OCI-LY7 (cell line): ENCODE measurements around the gene LRRC7. TPM values are rescaled to one million over a fixed set of nuclear protein-coding genes. Genes with fewer than 3 reads are reported as not detected.

Source experiments
- BruUV-seq: library from RNA; stranded (reverse); fragments of 400-500 nt; replicated peaks from 2 replicates; lab custom pipeline; 2021; lab: Mats Ljungman, UMichigan
- CTCF ChIA-PET: fragments of 300-600 bp; sonication (Branson Sonifier 250); formaldehyde crosslinking; loops from one replicate; lab custom pipeline; 2022; ENCODE audit warnings: antibody characterized with exemption; ENCODE audit not compliant: unreplicated experiment; lab: Charles Lee
- POLR2A ChIA-PET: fragments of 300-600 bp; sonication (Branson Sonifier 250); formaldehyde crosslinking; loops from one replicate; lab custom pipeline; 2022; ENCODE audit warnings: antibody characterized with exemption; lab: Charles Lee
- DNase-seq: peaks from one replicate; pipeline ENCODE4 v3.0.0-alpha.2; 2015; ENCODE audit warnings: low spot score
- H2AFZ ChIP-seq: fragments of 200-600 bp; sonication (generic), shearing (Covaris generic); 2 replicates; pipeline ENCODE4 v1.6.1; 2014; ENCODE audit warnings: mild to moderate bottlenecking, antibody characterized with exemption, low read length, moderate library complexity
- H3K27ac ChIP-seq: fragments of 200-600 bp; sonication (generic); 2 replicates; pipeline ENCODE4 v1.5.1; 2014; ENCODE audit warnings: mixed run types, low read depth, mild to moderate bottlenecking, moderate library complexity, low read length, inconsistent platforms; ENCODE audit not compliant: poor library complexity, severe bottlenecking
- H3K36me3 ChIP-seq: fragments of 200-600 bp; sonication (generic); 2 replicates; pipeline ENCODE4 v1.6.1; 2014; ENCODE audit warnings: mild to moderate bottlenecking, antibody characterized with exemption, low read length, moderate library complexity, mixed read lengths; ENCODE audit not compliant: insufficient read depth
- H3K4me1 ChIP-seq: fragments of 200-600 bp; sonication (generic); 2 replicates; pipeline ENCODE4 v1.5.1; 2014; ENCODE audit warnings: mild to moderate bottlenecking, low read length; ENCODE audit not compliant: insufficient read depth, poor library complexity, severe bottlenecking
- H3K4me2 ChIP-seq: fragments of 200-600 bp; sonication (generic); 2 replicates; pipeline ENCODE4 v1.6.1; 2014; ENCODE audit warnings: mild to moderate bottlenecking, low read length
- H3K4me3 ChIP-seq: fragments of 200-600 bp; sonication (generic); 2 replicates; pipeline ENCODE4 v1.5.1; 2014; ENCODE audit warnings: mild to moderate bottlenecking, low read depth, low read length; ENCODE audit not compliant: poor library complexity, severe bottlenecking
- H3K79me2 ChIP-seq: fragments of 200-600 bp; sonication (generic); 2 replicates; pipeline ENCODE4 v1.6.1; 2016; ENCODE audit warnings: low read depth, mild to moderate bottlenecking, low read length, moderate library complexity, mixed read lengths; ENCODE audit not compliant: insufficient read depth
- H3K9me2 ChIP-seq: fragments of 200-600 bp; sonication (generic); 2 replicates; pipeline ENCODE4 v1.6.1; 2016; ENCODE audit warnings: mild to moderate bottlenecking, low read length, mixed read lengths; ENCODE audit not compliant: insufficient read depth
- H3K9me3 ChIP-seq: fragments of 200-600 bp; sonication (generic); 2 replicates; pipeline ENCODE4 v1.6.1; 2014; ENCODE audit warnings: mild to moderate bottlenecking, mixed run types, low read length, mixed read lengths
- H4K20me1 ChIP-seq: fragments of 200-600 bp; sonication (generic); 2 replicates; pipeline ENCODE4 v1.6.1; 2014; ENCODE audit warnings: mild to moderate bottlenecking, antibody characterized with exemption, low read length, moderate library complexity, mixed read lengths; ENCODE audit not compliant: insufficient read depth
- CTCF ChIP-seq: fragments of 200-600 bp; sonication (generic); conservative IDR thresholded peaks from 2 replicates; pipeline ENCODE4 v1.5.1; 2014; ENCODE audit warnings: mild to moderate bottlenecking, antibody characterized with exemption, low read length, moderate library complexity, mixed read lengths
- EZH2phosphoT487 ChIP-seq: fragments of 200-600 bp; sonication (generic); IDR thresholded peaks from 2 replicates; pipeline ENCODE4 v1.6.1; 2018; ENCODE audit warnings: low read depth, borderline replicate concordance, mild to moderate bottlenecking, mixed run types, antibody characterized with exemption, low read length, moderate library complexity, mixed read lengths
- intact Hi-C: fragments of 100-400 bp; cut with micrococcal nuclease; formaldehyde crosslinking; loops from one replicate; pipeline ENCODE4 v1.10.0; 2022; ENCODE audit not compliant: unreplicated experiment
- total RNA-seq, 2 experiments: library from RNA; depleted of rRNA in 1 of 2; stranded (reverse); fragments of >200 nt in 1 of 2; shearing (Covaris generic) in 1 of 2; gene quantifications; 2 replicates each; pipeline ENCODE4 v1.2.3, GENCODE V29; 2014 to 2022

Gene LRRC7
- total RNA-seq, 2 experiments from 2014 or later = not detected

DNA sequence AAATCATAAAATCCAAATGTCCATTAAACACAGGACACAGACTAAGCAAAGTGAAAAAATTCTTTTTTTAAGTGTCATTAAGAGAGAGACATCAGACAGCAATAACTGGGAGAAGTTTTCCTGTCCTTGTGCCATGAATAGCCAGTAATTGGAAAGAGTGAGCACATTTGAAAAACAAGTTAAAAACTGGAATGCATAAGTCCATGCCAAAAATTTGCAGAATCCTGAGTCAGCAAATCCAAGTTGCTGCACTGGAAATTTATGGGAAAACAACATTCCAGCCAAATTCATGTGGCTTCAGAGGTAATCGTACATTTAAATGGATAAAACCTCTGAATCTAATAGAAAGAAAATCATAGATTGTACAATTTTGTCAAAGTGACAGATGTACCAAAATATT is 346.3 kb downstream of the LRRC7 start:
- DNase-seq = no peak
- ChIA-PET CTCF (no interaction called here), POLR2A (no interaction called here)
- no peaks in the 10 kb centered on the region for H3K9me2 ChIP-seq
- BruUV-seq = no TSS peak
- no peaks in the 10 kb centered on the region for H3K4me1 ChIP-seq
- H3K36me3 ChIP-seq = no peaks in the 10 kb centered on the region
- no peaks in the 10 kb centered on the region for H3K9me3 ChIP-seq
- TF ChIP-seq CTCF = no peak
- TF ChIP-seq EZH2phosphoT487 = no peak
- no peak overlapping the region for H2AFZ ChIP-seq
- no peak overlapping the region for H3K4me3 ChIP-seq
- no peaks in the 10 kb centered on the region for H3K79me2 ChIP-seq
- no peaks in the 10 kb centered on the region for H4K20me1 ChIP-seq
- intact Hi-C loops = no loop called here
- H3K27ac ChIP-seq = no peak overlapping the region
- no peak overlapping the region for H3K4me2 ChIP-seq

DNA sequence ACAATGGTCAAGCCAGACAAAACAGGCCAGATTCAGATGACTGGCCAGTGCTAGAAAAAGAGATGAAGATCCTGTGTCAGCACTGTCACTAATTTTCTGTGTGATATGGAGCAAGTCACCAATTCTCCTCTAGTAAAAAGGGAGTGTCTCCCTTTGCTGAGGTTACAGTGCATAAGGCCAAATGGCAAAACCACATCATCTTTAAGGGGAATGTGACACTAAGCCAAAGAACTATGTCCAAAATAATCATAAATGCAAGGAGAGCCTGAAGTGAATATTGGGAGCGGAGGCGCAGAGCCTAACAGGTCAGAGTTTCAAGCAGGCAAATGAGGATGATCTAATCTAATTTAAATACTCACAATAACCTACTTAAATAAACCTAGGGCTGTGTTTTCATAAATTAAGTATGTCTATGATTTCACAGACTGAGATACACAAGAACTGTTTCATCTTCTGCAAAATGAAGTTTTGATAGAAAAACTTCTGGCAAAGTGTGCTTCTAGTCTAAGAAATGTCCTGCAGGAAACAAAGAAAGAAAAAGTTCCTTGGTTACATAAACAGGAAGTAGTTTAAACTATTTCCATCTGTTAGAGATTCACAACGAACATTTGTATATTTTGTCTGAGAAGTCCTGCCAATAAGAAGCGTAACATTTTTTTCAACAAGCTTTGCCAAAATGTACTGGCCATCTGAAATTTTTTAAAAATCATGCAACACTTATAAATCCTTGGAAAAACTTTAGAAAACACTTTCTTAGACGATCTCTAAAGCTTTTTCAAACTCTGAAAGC is 347.4 kb downstream of the LRRC7 start:
- BruUV-seq = no TSS peak
- intact Hi-C loops = no loop called here
- no peak overlapping the region for H3K4me3 ChIP-seq
- H3K4me1 ChIP-seq = no peaks in the 10 kb centered on the region
- TF ChIP-seq CTCF (no peak), EZH2phosphoT487 (no peak)
- DNase-seq = no peak
- no peaks in the 10 kb centered on the region for H3K79me2 ChIP-seq
- no peak overlapping the region for H2AFZ ChIP-seq
- H3K9me2 ChIP-seq = no peaks in the 10 kb centered on the region
- CTCF ChIA-PET = interaction anchor here (0.5 kb wide), 1 partner anchor 31 kb away, joined by 3 read pairs; no protein-coding TSS in a partner anchor
- no peaks in the 10 kb centered on the region for H3K9me3 ChIP-seq
- POLR2A ChIA-PET = no interaction called here
- no peaks in the 10 kb centered on the region for H4K20me1 ChIP-seq
- no peak overlapping the region for H3K4me2 ChIP-seq
- H3K27ac ChIP-seq = no peak overlapping the region
- H3K36me3 ChIP-seq = no peaks in the 10 kb centered on the region
